K562 (cell line): ENCODE measurements around the gene HAPLN1. TPM values are rescaled to one million over a fixed set of nuclear protein-coding genes. Genes with fewer than 3 reads are reported as not detected.

ENCODE experiments used
- ATAC-seq: fragments of 200-7000 bp; cut with Tn5 transposase; 3 replicates; pipeline ENCODE4 v1.9.1; 2020; ENCODE audit warnings: moderate library complexity
- BruUV-seq: library from RNA; stranded (reverse); fragments of 400-500 nt; replicated peaks from 2 replicates; lab custom pipeline; 2021; lab: Mats Ljungman, UMichigan
- CTCF ChIA-PET: fragments of 300-600 bp; formaldehyde crosslinking; extraction: SDS; loops from one replicate; lab custom pipeline; 2021; ENCODE audit warnings: low intra/inter-chr PET ratio; lab: Yijun Ruan, JAX
- POLR2A ChIA-PET: fragments of 300-600, 350-650 bp; sonication (Branson Sonifier 250); formaldehyde crosslinking; extraction: SDS; loops from one replicate; lab custom pipeline; 2021; ENCODE audit warnings: antibody characterized with exemption, inconsistent platforms; lab: Yijun Ruan, JAX
- DNase-seq, 4 experiments: peaks; one replicate each; pipeline versions ENCODE4 v3.0.0 to v3.0.0-alpha.2; 2011 to 2018; ENCODE audit warnings: low spot score in 3 of 4, mixed read lengths in 3 of 4; ENCODE audit errors: extremely low read depth in 1 of 4
- FAIRE-seq: peaks from 2 replicates; lab custom pipeline; 2011; peaks lifted over from hg19 to GRCh38; lab: Jason Lieb, UNC
- H2AFZ ChIP-seq: 2 replicates; pipeline ENCODE4 v1.6.0; 2011; ENCODE audit warnings: low read depth, low read length, control low read depth, inconsistent platforms
- H3K27ac ChIP-seq: fragments of 200-600 bp; 3 replicates; pipeline ENCODE4 v1.8.0; 2011; ENCODE audit warnings: low read depth, mild to moderate bottlenecking, control low read depth, inconsistent platforms, low read length, moderate library complexity, mixed read lengths; ENCODE audit errors: extremely low read depth
- H3K27me3 ChIP-seq, 2 experiments: fragments of 300-600 bp in 1 of 2; 2 replicates in 1 of 2; 3 replicates in 1 of 2; pipeline versions ENCODE4 v1.6.0 to v1.8.0; 2011; ENCODE audit warnings: inconsistent platforms in 2 of 2, low read length in 2 of 2, mild to moderate bottlenecking in 1 of 2, mixed read lengths in 1 of 2, moderate library complexity in 1 of 2; ENCODE audit not compliant: control insufficient read depth in 2 of 2, insufficient read depth in 2 of 2
- H3K36me3 ChIP-seq: fragments of 300-600 bp; 3 replicates; pipeline ENCODE4 v1.8.0; 2011; ENCODE audit warnings: mild to moderate bottlenecking, low read length, inconsistent platforms; ENCODE audit not compliant: control insufficient read depth, insufficient read depth
- H3K4me1 ChIP-seq, 2 experiments: fragments of 200-600 bp in 1 of 2; replicated peaks in 1 of 2; 2 replicates in 1 of 2; 3 replicates in 1 of 2; pipeline versions ENCODE4 v1.5.1 to v1.8.0; 2011; ENCODE audit warnings: inconsistent platforms in 2 of 2, low read length in 2 of 2, mild to moderate bottlenecking in 1 of 2, mixed read lengths in 1 of 2, moderate library complexity in 1 of 2; ENCODE audit not compliant: control insufficient read depth in 2 of 2, insufficient read depth in 2 of 2
- H3K4me2 ChIP-seq: 2 replicates; pipeline ENCODE4 v1.6.1; 2011; ENCODE audit warnings: low read length, control low read depth, inconsistent platforms, mixed read lengths; ENCODE audit not compliant: insufficient read depth
- H3K4me3 ChIP-seq: fragments of 200-600 bp; sonication (generic), shearing (Covaris generic); 2 replicates; pipeline ENCODE4 v1.5.1; 2016; ENCODE audit warnings: control low read depth, inconsistent platforms
- H3K79me2 ChIP-seq: fragments of 200-600 bp; 3 replicates; pipeline ENCODE4 v1.8.0; 2011; ENCODE audit warnings: low read length, inconsistent platforms; ENCODE audit not compliant: control insufficient read depth, insufficient read depth
- H3K9ac ChIP-seq, 2 experiments: 2 replicates each; pipeline versions ENCODE4 v1.6.0 to v1.6.1; 2011; ENCODE audit warnings: low read depth in 2 of 2, low read length in 2 of 2, control low read depth in 1 of 2, inconsistent platforms in 1 of 2, mild to moderate bottlenecking in 1 of 2, mixed read lengths in 1 of 2; ENCODE audit not compliant: insufficient read depth in 1 of 2
- H3K9me1 ChIP-seq: one replicate; pipeline ENCODE4 v1.6.0; 2011; ENCODE audit warnings: inconsistent platforms, mild to moderate bottlenecking, low read length, moderate library complexity; ENCODE audit not compliant: control insufficient read depth, insufficient read depth
- H3K9me3 ChIP-seq: replicated peaks from 2 replicates; pipeline ENCODE4 v1.5.1; 2011; ENCODE audit warnings: low read depth, low read length, inconsistent platforms; ENCODE audit not compliant: control insufficient read depth, insufficient read depth
- H4K20me1 ChIP-seq: replicated peaks from 2 replicates; pipeline ENCODE4 v1.6.1; 2011; ENCODE audit warnings: low read length, inconsistent platforms, mixed read lengths; ENCODE audit not compliant: control insufficient read depth, insufficient read depth
- CREM ChIP-seq: IDR thresholded peaks from 2 replicates; pipeline ENCODE4 v1.6.1; 2014; ENCODE audit warnings: antibody characterized with exemption, low read depth
- DMBX1 ChIP-seq: fragments of 250-450 bp; sonication (Bioruptor Pico); IDR thresholded peaks from 2 replicates; pipeline ENCODE4 v1.8.0; 2022; ENCODE audit warnings: inconsistent platforms, mild to moderate bottlenecking, moderate library complexity, borderline replicate concordance
- E2F3 ChIP-seq: fragments of 250-450 bp; sonication (Bioruptor Pico); IDR thresholded peaks from 2 replicates; pipeline ENCODE4 v1.4.0; 2020; ENCODE audit warnings: mild to moderate bottlenecking
- FUS ChIP-seq: fragments of 200-400 bp; formaldehyde crosslinking; optimal IDR thresholded peaks from 2 replicates; pipeline ENCODE3; 2017; ENCODE audit warnings: low read depth, low read length
- HDAC2 ChIP-seq: fragments of 450-650 bp; IDR thresholded peaks from 2 replicates; pipeline ENCODE4 v1.6.1; 2016; ENCODE audit warnings: mild to moderate bottlenecking
- MED1 ChIP-seq: sonication (generic); formaldehyde crosslinking; IDR thresholded peaks from 2 replicates; pipeline ENCODE4 v1.8.1; 2023; ENCODE audit warnings: missing genetic modification reagents, borderline replicate concordance
- NR2C1 ChIP-seq, 2 experiments: fragments of 450-650 bp; IDR thresholded peaks; 2 replicates each; pipeline ENCODE4 v1.6.1; 2017; ENCODE audit warnings: mild to moderate bottlenecking in 2 of 2, antibody characterized with exemption in 1 of 2, inconsistent platforms in 1 of 2, missing compliant biosample characterization in 1 of 2, missing genetic modification characterization in 1 of 2
- POLR2AphosphoS2 ChIP-seq: IDR thresholded peaks from 2 replicates; pipeline ENCODE4 v1.6.1; 2012; ENCODE audit warnings: low read length, improper control_type of control experiment
- TCF3 ChIP-seq: sonication (generic); formaldehyde crosslinking; IDR thresholded peaks from 2 replicates; pipeline ENCODE4 v1.4.0; 2020; ENCODE audit warnings: mild to moderate bottlenecking, missing genetic modification reagents
- TEAD4 ChIP-seq, 2 experiments: sonication (generic) in 1 of 2; formaldehyde crosslinking in 1 of 2; IDR thresholded peaks; 2 replicates each; pipeline versions ENCODE4 v1.6.1 to v1.8.0; 2012 to 2022; ENCODE audit warnings: borderline replicate concordance in 1 of 2, inconsistent platforms in 1 of 2, low read length in 1 of 2, mild to moderate bottlenecking in 1 of 2, missing genetic modification reagents in 1 of 2
- ZNF589 ChIP-seq: fragments of 200-800 bp; sonication (Bioruptor generic); IDR thresholded peaks from 2 replicates; pipeline ENCODE4 v1.6.1; 2016; ENCODE audit warnings: low read depth, missing genetic modification characterization, missing compliant biosample characterization
- WGBS: fragments of 100-300 bp; shearing (Covaris generic); methylation state at CpG from one replicate; pipeline ENCODE4 v1.1.6; 2016; ENCODE audit warnings: low coverage, mixed read lengths; ENCODE audit not compliant: insufficient coverage; ENCODE audit errors: missing lambda C conversion rate; 5-methylcytosine and 5-hydroxymethylcytosine counted together
- in situ Hi-C: fragments of 300-500 bp; cut with MboI; formaldehyde crosslinking; loops from 4 replicates; pipeline ENCODE4 v1.15.0; 2018; ENCODE audit warnings: inconsistent platforms, mixed read lengths
- intact Hi-C: fragments of 100-400 bp; cut with micrococcal nuclease; formaldehyde crosslinking; loops from 2 replicates; pipeline ENCODE4 v1.14.2; 2022
- polyA plus RNA-seq, 8 experiments: library from polyadenylated mRNA; depleted of rRNA in 4 of 8; stranded (reverse) in 5 of 8; unstranded in 3 of 8; fragments of >200 nt; fragmentation: Nextera tagmentation in 2 of 8; fragmentation: Illumina TruSeq in 1 of 8; extraction: Ambion mirVana in 2 of 8; extraction: Trizol in 1 of 8; gene quantifications; 2 replicates each; pipeline versions ENCODE4 v1.2.1 to v1.2.3, GENCODE V29; 2011 to 2014; ENCODE audit warnings: inconsistent platforms in 1 of 8, missing spikeins in 1 of 8
- total RNA-seq, 7 experiments: library from RNA; depleted of rRNA in 6 of 7; stranded (reverse); fragments of >200 nt in 6 of 7; fragmentation: Illumina TruSeq in 2 of 7; extraction: Trizol in 2 of 7; gene quantifications; 2 replicates each; pipeline versions ENCODE4 v1.2.1 to v1.2.3, GENCODE V29; 2011 to 2021; ENCODE audit warnings: low replicate concordance in 1 of 7
- TF ChIP-seq, protein P1 (sequence below): fragments of 250-450 bp; sonication (Bioruptor Pico); IDR thresholded peaks from 2 replicates; pipeline ENCODE4 v1.4.0; 2020
- TF ChIP-seq, protein P2 (sequence below): fragments of 250-450 bp; sonication (Bioruptor Pico); IDR thresholded peaks from 2 replicates; pipeline ENCODE4 v1.4.0; 2020

The HAPLN1 gene
- total and polyA plus RNA-seq, 9 of the 15 experiments (the other 6 are each of a cell fraction or from before 2014, with no cell fraction given) = not detected

DNA sequence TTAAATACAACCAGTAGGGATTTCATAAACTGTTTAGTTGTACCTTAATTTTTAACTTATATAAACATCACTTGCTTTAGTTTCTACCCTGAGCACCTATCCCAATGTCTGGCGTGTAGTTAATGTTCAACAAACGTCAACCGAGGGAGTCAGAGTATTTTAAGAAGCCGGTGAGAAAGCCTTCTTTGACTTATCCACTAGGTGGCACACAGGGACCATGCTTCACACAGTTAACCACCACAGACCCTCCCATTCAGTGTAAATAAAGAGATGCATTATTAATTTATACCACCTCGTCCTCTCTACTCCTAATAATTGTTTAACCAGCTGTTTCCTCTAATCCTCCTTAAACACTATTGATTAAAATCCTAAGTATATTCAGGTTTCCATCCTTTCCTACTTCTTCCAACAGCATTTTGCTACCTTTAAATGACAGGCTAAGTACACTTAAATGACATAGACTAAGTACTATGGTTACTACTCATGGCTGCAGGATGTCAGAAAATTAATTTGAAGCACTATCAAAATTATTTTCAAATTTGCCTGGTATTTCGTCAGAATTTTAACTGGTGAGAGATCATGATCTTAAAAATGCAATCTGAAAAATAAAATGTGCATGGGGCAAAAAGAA lies 2.3 kb downstream of the HAPLN1 start (continued):
- TF ChIP-seq, protein P1, sequence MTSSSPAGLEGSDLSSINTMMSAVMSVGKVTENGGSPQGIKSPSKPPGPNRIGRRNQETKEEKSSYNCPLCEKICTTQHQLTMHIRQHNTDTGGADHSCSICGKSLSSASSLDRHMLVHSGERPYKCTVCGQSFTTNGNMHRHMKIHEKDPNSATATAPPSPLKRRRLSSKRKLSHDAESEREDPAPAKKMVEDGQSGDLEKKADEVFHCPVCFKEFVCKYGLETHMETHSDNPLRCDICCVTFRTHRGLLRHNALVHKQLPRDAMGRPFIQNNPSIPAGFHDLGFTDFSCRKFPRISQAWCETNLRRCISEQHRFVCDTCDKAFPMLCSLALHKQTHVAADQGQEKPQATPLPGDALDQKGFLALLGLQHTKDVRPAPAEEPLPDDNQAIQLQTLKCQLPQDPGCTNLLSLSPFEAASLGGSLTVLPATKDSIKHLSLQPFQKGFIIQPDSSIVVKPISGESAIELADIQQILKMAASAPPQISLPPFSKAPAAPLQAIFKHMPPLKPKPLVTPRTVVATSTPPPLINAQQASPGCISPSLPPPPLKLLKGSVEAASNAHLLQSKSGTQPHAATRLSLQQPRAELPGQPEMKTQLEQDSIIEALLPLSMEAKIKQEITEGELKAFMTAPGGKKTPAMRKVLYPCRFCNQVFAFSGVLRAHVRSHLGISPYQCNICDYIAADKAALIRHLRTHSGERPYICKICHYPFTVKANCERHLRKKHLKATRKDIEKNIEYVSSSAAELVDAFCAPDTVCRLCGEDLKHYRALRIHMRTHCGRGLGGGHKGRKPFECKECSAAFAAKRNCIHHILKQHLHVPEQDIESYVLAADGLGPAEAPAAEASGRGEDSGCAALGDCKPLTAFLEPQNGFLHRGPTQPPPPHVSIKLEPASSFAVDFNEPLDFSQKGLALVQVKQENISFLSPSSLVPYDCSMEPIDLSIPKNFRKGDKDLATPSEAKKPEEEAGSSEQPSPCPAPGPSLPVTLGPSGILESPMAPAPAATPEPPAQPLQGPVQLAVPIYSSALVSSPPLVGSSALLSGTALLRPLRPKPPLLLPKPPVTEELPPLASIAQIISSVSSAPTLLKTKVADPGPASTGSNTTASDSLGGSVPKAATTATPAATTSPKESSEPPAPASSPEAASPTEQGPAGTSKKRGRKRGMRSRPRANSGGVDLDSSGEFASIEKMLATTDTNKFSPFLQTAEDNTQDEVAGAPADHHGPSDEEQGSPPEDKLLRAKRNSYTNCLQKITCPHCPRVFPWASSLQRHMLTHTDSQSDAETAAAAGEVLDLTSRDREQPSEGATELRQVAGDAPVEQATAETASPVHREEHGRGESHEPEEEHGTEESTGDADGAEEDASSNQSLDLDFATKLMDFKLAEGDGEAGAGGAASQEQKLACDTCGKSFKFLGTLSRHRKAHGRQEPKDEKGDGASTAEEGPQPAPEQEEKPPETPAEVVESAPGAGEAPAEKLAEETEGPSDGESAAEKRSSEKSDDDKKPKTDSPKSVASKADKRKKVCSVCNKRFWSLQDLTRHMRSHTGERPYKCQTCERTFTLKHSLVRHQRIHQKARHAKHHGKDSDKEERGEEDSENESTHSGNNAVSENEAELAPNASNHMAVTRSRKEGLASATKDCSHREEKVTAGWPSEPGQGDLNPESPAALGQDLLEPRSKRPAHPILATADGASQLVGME (CRISPR knock-in tag) = no peak

DNA sequence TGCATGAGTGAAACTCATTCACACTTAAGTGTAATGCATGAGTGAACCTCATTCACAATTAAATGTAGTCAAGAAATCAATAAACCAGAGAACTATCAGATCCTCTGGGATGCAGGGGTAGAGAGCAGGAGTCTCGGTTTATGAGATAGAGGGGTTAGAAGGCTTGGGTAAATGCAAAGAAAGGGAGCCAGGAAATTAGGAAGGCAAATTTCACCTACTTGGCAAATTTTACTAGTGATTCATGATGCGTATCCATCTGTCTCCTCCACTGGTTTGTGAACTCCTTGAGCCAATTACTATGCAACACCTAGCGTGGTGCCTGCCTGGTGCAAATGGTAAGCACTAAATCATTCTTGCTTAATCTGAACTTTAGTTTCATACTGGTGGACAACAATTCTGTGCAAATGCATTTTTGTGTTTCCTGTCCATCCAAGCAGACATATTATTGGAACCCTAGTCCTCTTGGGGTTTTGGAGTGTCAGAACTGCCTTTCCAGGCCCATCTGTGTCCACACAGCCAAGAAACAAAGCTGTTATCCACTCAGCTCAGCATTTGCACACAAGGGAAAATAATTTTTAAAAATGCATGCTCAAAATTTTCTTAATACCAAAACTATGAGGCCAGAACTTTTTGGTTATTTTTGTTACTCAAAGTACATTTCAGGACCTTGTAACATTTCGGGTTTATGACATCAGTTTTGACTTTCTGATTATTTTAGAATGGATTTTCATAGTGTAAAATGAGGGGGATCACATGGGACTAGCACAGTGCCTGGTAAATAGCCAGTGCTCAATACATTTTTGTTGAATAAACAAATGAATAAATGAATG lies 5.2 kb downstream of the HAPLN1 start:
- BruUV-seq = no TSS peak
- intact Hi-C loops (no loop called here), in situ Hi-C loops (no loop called here)
- Histone ChIP-seq H3K4me2 (no peak overlapping the region), H3K4me1 (no peaks in the 10 kb centered on the region), H3K4me3 (no peak overlapping the region), H3K79me2 (no peaks in the 10 kb centered on the region), H3K9me1 (no peaks in the 10 kb centered on the region), H3K9ac (no peak overlapping the region), H3K27ac (no peak overlapping the region), H3K36me3 (no peaks in the 10 kb centered on the region), H3K9me3 (no peaks in the 10 kb centered on the region), H3K27me3 (no peaks in the 10 kb centered on the region), H4K20me1 (no peaks in the 10 kb centered on the region), H2AFZ (no peak overlapping the region)
- ChIA-PET POLR2A (no interaction called here), CTCF (no interaction called here)
- FAIRE-seq (no peak), DNase-seq (no peak), ATAC-seq (no peak)
- WGBS = 0% methylated on average over 4 of the region's 4 CpGs
- TF ChIP-seq DMBX1 (CRISPR knock-in tag) (no peak), TEAD4 (IDR thresholded peaks at IDR 0.05; ENCODE audit: low read length) (no peak), TEAD4 (CRISPR knock-in tag; IDR thresholded peaks at IDR 0.05; ENCODE audit: borderline replicate concordance) (no peak), ZNF589 (CRISPR knock-in tag) (no peak), POLR2AphosphoS2 (no peak), HDAC2 (no peak), MED1 (CRISPR knock-in tag) (no peak), NR2C1 (IDR thresholded peaks at IDR 0.05) (no peak), NR2C1 (tag; IDR thresholded peaks at IDR 0.05) (no peak), E2F3 (CRISPR knock-in tag) (no peak), TCF3 (CRISPR knock-in tag) (no peak), FUS (no peak), CREM (no peak)
- TF ChIP-seq, protein P2, sequence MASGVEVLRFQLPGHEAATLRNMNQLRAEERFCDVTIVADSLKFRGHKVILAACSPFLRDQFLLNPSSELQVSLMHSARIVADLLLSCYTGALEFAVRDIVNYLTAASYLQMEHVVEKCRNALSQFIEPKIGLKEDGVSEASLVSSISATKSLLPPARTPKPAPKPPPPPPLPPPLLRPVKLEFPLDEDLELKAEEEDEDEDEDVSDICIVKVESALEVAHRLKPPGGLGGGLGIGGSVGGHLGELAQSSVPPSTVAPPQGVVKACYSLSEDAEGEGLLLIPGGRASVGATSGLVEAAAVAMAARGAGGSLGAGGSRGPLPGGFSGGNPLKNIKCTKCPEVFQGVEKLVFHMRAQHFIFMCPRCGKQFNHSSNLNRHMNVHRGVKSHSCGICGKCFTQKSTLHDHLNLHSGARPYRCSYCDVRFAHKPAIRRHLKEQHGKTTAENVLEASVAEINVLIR (CRISPR knock-in tag) = no peak
